Immature natural killer cell (primary cell): ENCODE measurements around the gene PACRG. TPM values are rescaled to one million over a fixed set of nuclear protein-coding genes. Genes with fewer than 3 reads are reported as not detected.

Source experiments
- DNase-seq, 3 donors: peaks; one replicate each; pipeline ENCODE4 v3.0.0; 2022; ENCODE audit warnings: mixed read lengths in 1 of 3
- H3K27ac Mint-ChIP-seq, 6 donors: one replicate each; pipeline ENCODE4 v1.8.0; 2020; ENCODE audit warnings: mixed read lengths in 6 of 6, mild to moderate bottlenecking in 5 of 6, inconsistent platforms in 4 of 6, moderate library complexity in 3 of 6
- H3K27me3 Mint-ChIP-seq, 3 donors: one replicate each; pipeline ENCODE4 v1.8.0; 2020 to 2021; ENCODE audit warnings: low read depth in 3 of 3, mild to moderate bottlenecking in 3 of 3, mixed read lengths in 3 of 3, moderate library complexity in 3 of 3, inconsistent platforms in 1 of 3
- H3K36me3 Mint-ChIP-seq, 3 donors: one replicate each; pipeline ENCODE4 v1.8.0; 2020; ENCODE audit warnings: mixed read lengths in 3 of 3, inconsistent platforms in 2 of 3, mild to moderate bottlenecking in 2 of 3
- H3K4me1 Mint-ChIP-seq, 2 donors: one replicate each; pipeline ENCODE4 v1.8.0; 2020; ENCODE audit warnings: inconsistent platforms in 2 of 2, mild to moderate bottlenecking in 2 of 2, mixed read lengths in 2 of 2, moderate library complexity in 1 of 2
- H3K4me3 Mint-ChIP-seq, 5 donors: one replicate each; pipeline ENCODE4 v1.8.0; 2020; ENCODE audit warnings: mild to moderate bottlenecking in 5 of 5, mixed read lengths in 5 of 5, inconsistent platforms in 3 of 5, moderate library complexity in 3 of 5
- H3K9me3 Mint-ChIP-seq, 6 donors: one replicate each; pipeline ENCODE4 v1.8.0; 2020; ENCODE audit warnings: mild to moderate bottlenecking in 6 of 6, mixed read lengths in 6 of 6, inconsistent platforms in 4 of 6, moderate library complexity in 3 of 6
- polyA plus RNA-seq, 3 donors: library from polyadenylated mRNA; unstranded; fragments of 300-500 nt; fragmentation: Illumina TruSeq; gene quantifications; one replicate each; pipeline ENCODE4 v1.2.3, GENCODE V29; 2021

Gene PACRG
- polyA plus RNA-seq, 3 donors from 2014 or later = not detected

DNA sequence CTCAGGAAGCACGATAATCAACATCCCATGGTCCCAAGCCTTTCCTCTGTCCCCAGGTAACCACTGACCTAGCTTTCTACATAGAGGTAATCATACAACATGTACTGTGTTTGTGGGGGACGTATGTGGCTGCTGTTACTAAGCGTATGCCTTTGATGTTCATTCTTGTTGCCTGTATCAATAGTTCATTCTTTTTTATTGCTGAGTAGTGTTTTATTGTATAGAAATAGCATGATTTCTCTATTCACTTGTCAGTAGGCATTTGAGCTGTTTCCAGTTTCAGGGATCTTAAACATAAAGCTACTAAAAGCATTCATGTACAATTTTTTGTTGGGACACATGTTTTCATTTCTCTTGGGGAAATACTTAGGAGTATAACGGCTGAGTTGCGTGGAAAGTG is 185.4 kb downstream of the PACRG start:
- Mint-ChIP-seq H3K36me3 (no peaks in the 10 kb centered on the region), H3K27me3 (no peaks in the 10 kb centered on the region), H3K27ac (no peak overlapping the region), H3K4me3 (no peak overlapping the region), H3K9me3 (peaks cover 0 to 3% (median 1%) of the 10 kb centered on the region in 6 donors), H3K4me1 (no peaks in the 10 kb centered on the region)
- DNase-seq = no peak

GRCh38 chr6:162917506-162917905 is 189.7 kb downstream of the PACRG start:
- H3K9me3 Mint-ChIP-seq = peaks cover 0 to 5% (median 3%) of the 10 kb centered on the region in 6 donors
- no peak overlapping the region for H3K27ac Mint-ChIP-seq
- H3K4me3 Mint-ChIP-seq = no peak overlapping the region
- H3K36me3 Mint-ChIP-seq = no peaks in the 10 kb centered on the region
- no peak for DNase-seq
- H3K4me1 Mint-ChIP-seq = no peaks in the 10 kb centered on the region
- peaks cover 0 to 2% (median 2%) of the 10 kb centered on the region in 3 donors for H3K27me3 Mint-ChIP-seq

GRCh38 chr6:162921062-162921461 is 193.3 kb downstream of the PACRG start:
- Mint-ChIP-seq H3K36me3 (no peaks in the 10 kb centered on the region), H3K4me1 (no peaks in the 10 kb centered on the region), H3K27ac (no peak overlapping the region), H3K4me3 (no peak overlapping the region), H3K9me3 (peaks cover 6 to 36% (median 11%) of the 10 kb centered on the region in 6 donors), H3K27me3 (peaks cover 1 to 2% (median 2%) of the 10 kb centered on the region in 3 donors)
- no peak for DNase-seq

DNA sequence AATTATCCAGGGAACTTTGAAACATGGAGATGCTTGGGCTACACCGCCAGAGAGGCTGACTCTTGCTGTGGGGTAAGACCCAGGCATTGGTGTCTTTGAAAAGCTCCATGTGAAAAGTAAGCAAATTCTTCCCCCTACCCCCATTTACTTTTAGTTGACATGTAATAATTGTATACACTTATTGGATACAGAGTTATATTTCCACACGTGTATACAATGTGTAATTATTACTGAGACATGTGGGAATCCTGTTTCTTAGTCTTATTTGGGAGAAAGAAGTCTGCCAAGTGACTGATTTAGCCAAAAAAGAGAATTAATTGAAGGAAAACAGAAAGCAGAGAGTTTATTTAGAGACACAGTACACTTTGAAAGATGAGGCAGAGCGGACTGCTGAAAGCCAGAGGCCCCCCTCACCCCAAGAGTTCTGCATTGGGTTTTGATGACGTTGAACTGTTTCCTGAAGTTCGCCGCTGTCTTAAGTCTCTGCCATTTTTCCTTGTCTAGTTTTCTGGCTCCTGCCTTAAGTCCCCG is 193.8 kb downstream of the PACRG start:
- H3K4me1 Mint-ChIP-seq = no peaks in the 10 kb centered on the region
- H3K27me3 Mint-ChIP-seq = peaks cover 1 to 2% (median 2%) of the 10 kb centered on the region in 3 donors
- no peak for DNase-seq
- H3K36me3 Mint-ChIP-seq = no peaks in the 10 kb centered on the region
- peaks cover 4 to 41% (median 12%) of the 10 kb centered on the region in 6 donors for H3K9me3 Mint-ChIP-seq
- no peak overlapping the region for H3K27ac Mint-ChIP-seq
- H3K4me3 Mint-ChIP-seq = no peak overlapping the region

DNA sequence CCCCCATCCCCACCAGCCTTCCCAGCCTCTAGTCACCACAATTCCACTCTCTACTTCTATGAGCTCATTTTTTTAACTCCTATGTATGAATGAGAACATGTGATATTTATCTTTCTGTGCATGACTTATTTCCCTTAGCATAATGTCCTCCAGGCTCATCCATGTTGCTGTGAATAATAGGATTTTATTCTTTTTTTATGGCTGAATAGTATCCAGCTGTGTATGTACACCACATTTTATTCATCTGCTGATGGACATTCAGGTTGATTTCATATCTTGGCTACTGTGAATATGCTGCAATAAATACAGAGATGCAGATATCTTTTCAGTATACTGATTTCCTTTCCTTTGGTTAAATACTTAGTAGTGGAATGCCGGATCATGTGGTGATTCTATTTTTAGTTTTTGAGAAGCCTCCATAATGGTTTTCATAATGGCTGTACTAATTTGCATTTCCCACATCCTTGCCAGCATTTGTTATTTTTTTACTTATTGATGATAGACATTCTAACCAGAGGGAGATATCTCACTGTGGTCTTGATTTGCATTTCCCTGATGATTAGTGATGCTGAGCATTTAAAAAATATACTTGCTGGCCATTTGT is 194.9 kb downstream of the PACRG start:
- peaks cover 3 to 47% (median 14%) of the 10 kb centered on the region in 6 donors for H3K9me3 Mint-ChIP-seq
- H3K36me3 Mint-ChIP-seq = no peaks in the 10 kb centered on the region
- no peak overlapping the region for H3K4me3 Mint-ChIP-seq
- H3K27me3 Mint-ChIP-seq = peaks cover 1 to 2% (median 2%) of the 10 kb centered on the region in 3 donors
- DNase-seq = no peak
- H3K27ac Mint-ChIP-seq = no peak overlapping the region
- no peaks in the 10 kb centered on the region for H3K4me1 Mint-ChIP-seq

DNA sequence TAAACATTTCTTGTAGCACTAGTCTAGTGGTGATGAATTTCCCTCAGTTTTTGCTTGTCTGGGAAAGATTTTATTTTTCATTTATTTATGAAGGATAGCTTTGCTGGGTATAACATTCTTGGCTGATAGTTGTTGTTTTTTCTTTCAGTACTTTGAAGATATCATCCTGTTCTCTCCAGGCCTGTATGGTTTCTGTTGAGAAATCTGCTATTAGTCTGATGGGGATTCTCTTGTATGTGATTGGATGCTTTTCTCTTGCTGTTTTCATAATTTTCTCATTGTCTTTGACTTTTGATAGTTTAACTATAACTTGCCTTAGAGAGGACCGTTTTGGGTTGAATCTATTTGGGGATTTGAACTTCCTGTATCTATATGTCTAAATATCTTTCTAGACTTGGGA is 207.1 kb downstream of the PACRG start:
- H3K27me3 Mint-ChIP-seq = no peaks in the 10 kb centered on the region
- no peak for DNase-seq
- H3K27ac Mint-ChIP-seq = no peak overlapping the region
- no peak overlapping the region for H3K4me3 Mint-ChIP-seq
- H3K9me3 Mint-ChIP-seq = peaks cover 10 to 33% (median 20%) of the 10 kb centered on the region in 6 donors
- peaks cover 0 to 4% (median 0%) of the 10 kb centered on the region in 3 donors for H3K36me3 Mint-ChIP-seq
- H3K4me1 Mint-ChIP-seq = no peaks in the 10 kb centered on the region

DNA sequence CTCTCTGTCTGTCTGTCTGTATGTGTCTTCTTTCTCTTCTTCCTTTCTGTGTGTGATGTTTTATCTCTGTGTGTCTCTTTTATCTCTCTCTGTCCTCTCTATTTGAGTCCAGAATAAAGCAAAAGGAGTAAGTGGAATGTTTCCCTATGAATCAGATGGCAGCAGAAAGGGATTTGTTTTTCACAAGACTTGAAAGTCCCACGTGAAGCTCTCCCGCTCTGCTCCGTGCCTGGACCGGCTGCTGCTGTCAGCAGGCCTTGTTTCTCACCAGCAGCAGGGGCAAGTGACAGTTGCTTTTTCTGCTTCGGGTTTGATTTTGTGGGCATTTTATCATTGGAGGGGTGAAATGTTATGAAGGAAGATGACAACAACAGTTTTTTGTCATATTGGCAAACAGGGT is 212.7 kb downstream of the PACRG start:
- no peaks in the 10 kb centered on the region for H3K36me3 Mint-ChIP-seq
- peaks cover 0 to 2% (median 1%) of the 10 kb centered on the region in 3 donors for H3K27me3 Mint-ChIP-seq
- no peaks in the 10 kb centered on the region for H3K4me1 Mint-ChIP-seq
- peaks cover 6 to 43% (median 19%) of the 10 kb centered on the region in 6 donors for H3K9me3 Mint-ChIP-seq
- H3K4me3 Mint-ChIP-seq = no peak overlapping the region
- DNase-seq = no peak
- no peak overlapping the region for H3K27ac Mint-ChIP-seq

DNA sequence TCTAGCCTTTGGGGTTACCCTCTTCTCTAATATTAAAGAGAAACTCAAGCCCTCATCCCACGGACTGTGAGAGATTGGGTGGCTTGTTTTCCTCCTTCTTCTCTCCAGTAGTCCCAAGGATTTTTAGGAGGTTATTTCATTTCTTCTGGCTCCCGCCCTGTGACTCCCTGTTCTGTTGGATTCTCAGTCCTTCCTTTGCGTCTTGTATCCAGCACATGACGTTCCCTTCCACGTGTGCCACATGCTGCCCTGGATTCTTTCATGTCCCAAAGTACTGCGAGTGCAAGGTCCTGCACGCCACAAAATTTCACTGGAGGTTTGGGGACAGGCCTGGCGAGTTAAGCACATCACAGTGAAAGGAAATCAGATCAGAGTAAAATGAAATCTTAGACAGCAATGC is 213.4 kb downstream of the PACRG start:
- H3K27me3 Mint-ChIP-seq = peaks cover 0 to 2% (median 1%) of the 10 kb centered on the region in 3 donors
- H3K9me3 Mint-ChIP-seq = peaks cover 6 to 37% (median 17%) of the 10 kb centered on the region in 6 donors
- no peaks in the 10 kb centered on the region for H3K4me1 Mint-ChIP-seq
- H3K4me3 Mint-ChIP-seq = no peak overlapping the region
- no peaks in the 10 kb centered on the region for H3K36me3 Mint-ChIP-seq
- no peak for DNase-seq
- H3K27ac Mint-ChIP-seq = no peak overlapping the region

DNA sequence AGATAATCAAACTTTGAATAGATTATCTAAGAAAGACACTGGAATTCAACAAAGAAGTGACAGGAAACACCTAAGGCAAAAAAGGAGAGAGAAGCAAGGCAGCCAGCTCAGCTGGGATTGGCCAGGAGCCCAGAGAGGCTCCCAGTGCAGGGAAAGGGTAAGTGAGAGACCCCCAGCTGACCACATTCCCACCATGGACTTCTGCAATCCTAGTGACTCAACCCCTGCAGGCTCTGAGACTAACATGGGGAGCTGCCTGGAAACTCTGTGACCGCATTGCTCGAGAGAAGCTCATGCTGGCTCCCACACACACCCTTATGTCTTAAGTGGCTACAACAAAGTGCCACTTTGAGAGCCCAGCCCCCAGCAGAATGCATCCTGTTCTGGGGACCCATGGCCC is 215.1 kb downstream of the PACRG start:
- no peak for DNase-seq
- Mint-ChIP-seq H3K4me3 (no peak overlapping the region), H3K27me3 (peaks cover 0 to 2% (median 1%) of the 10 kb centered on the region in 3 donors), H3K27ac (no peak overlapping the region), H3K9me3 (peaks cover 10 to 37% (median 17%) of the 10 kb centered on the region in 6 donors), H3K36me3 (no peaks in the 10 kb centered on the region), H3K4me1 (no peaks in the 10 kb centered on the region)

DNA sequence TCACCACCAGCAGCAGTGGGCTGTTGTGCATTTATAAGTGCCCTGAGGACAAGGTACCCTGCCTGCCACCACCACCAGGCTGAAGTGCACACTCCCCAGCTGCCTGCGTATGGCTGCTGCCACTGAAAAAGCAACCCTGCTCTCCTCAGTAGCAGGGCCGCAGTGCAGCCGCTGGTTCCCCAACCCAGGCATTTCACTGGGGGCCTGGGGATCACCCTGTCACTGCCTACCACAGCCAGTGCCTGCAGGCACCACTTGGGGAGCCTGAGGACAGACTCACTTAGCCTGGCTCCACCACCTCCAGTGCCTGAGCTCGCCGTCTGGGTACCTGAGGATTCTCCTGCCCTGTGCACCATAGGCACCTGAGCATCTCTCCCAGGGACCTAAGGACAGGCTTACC is 215.6 kb downstream of the PACRG start:
- H3K4me1 Mint-ChIP-seq = no peaks in the 10 kb centered on the region
- H3K27me3 Mint-ChIP-seq = peaks cover 0 to 3% (median 1%) of the 10 kb centered on the region in 3 donors
- no peak overlapping the region for H3K27ac Mint-ChIP-seq
- H3K4me3 Mint-ChIP-seq = no peak overlapping the region
- H3K9me3 Mint-ChIP-seq = peaks cover 11 to 37% (median 17%) of the 10 kb centered on the region in 6 donors
- no peaks in the 10 kb centered on the region for H3K36me3 Mint-ChIP-seq
- no peak for DNase-seq

- DNase-seq = no peak
- Mint-ChIP-seq H3K9me3 (peaks cover 0 to 8% (median 0%) of the 10 kb centered on the region in 6 donors), H3K27me3 (peaks cover 0 to 1% (median 0%) of the 10 kb centered on the region in 3 donors), H3K36me3 (no peaks in the 10 kb centered on the region), H3K27ac (no peak overlapping the region), H3K4me1 (no peaks in the 10 kb centered on the region), H3K4me3 (no peak overlapping the region)
Measured at GRCh38 chr6:162951164-162951743, 223.5 kb downstream of the PACRG start.

- H3K9me3 Mint-ChIP-seq = peaks cover 0 to 8% (median under 1%) of the 10 kb centered on the region in 6 donors
- no peak overlapping the region for H3K27ac Mint-ChIP-seq
- no peak for DNase-seq
- H3K27me3 Mint-ChIP-seq = peaks cover 0 to 1% (median 0%) of the 10 kb centered on the region in 3 donors
- H3K36me3 Mint-ChIP-seq = no peaks in the 10 kb centered on the region
- no peaks in the 10 kb centered on the region for H3K4me1 Mint-ChIP-seq
- no peak overlapping the region for H3K4me3 Mint-ChIP-seq
Measured at GRCh38 chr6:162952423-162952822, 224.6 kb downstream of the PACRG start.

GRCh38 chr6:162957062-162957461 is 229.3 kb downstream of the PACRG start:
- Mint-ChIP-seq H3K27me3 (peaks cover 0 to 2% (median 1%) of the 10 kb centered on the region in 3 donors), H3K27ac (no peak overlapping the region), H3K36me3 (no peaks in the 10 kb centered on the region), H3K4me3 (no peak overlapping the region), H3K4me1 (no peaks in the 10 kb centered on the region), H3K9me3 (peaks cover 0 to 18% (median 11%) of the 10 kb centered on the region in 6 donors)
- no peak for DNase-seq

GRCh38 chr6:162960679-162961457 is 233.1 kb downstream of the PACRG start:
- Mint-ChIP-seq H3K27ac (no peak overlapping the region), H3K4me3 (no peak overlapping the region), H3K4me1 (no peaks in the 10 kb centered on the region), H3K36me3 (no peaks in the 10 kb centered on the region), H3K9me3 (peaks cover 0 to 28% (median 12%) of the 10 kb centered on the region in 6 donors), H3K27me3 (peaks cover 0 to 2% (median 1%) of the 10 kb centered on the region in 3 donors)
- no peak for DNase-seq
